Effector memory CD8-positive, alpha-beta T cell (primary cell): ENCODE data around the gene MRPL46.
"Not testable (repeated sequence)": the region's sequence is repeated elsewhere in the genome, so short reads cannot be mapped to it uniquely, and the experiment has no call there.

ENCODE experiments used
- ATAC-seq: fragments of 150-1000 bp; cut with Tn5 transposase; replicated peaks from 2 replicates; pipeline ENCODE4 v1.10.0; 2021; ENCODE audit warnings: mild to moderate bottlenecking, moderate library complexity
- DNase-seq, 3 experiments: peaks; one replicate each; pipeline ENCODE4 v3.0.0; 2021
- H3K27ac Mint-ChIP-seq, 2 donors: one replicate each; pipeline ENCODE4 v1.8.0; 2022; ENCODE audit warnings: mild to moderate bottlenecking in 2 of 2, mixed read lengths in 2 of 2, moderate library complexity in 2 of 2
- H3K27me3 Mint-ChIP-seq, 2 donors: one replicate each; pipeline ENCODE4 v1.8.0; 2022; ENCODE audit warnings: mixed read lengths in 2 of 2
- H3K36me3 Mint-ChIP-seq: one replicate; pipeline ENCODE4 v1.8.0; 2022; ENCODE audit warnings: mild to moderate bottlenecking, moderate library complexity, mixed read lengths; ENCODE audit not compliant: insufficient read depth
- H3K4me1 Mint-ChIP-seq, 2 donors: one replicate each; pipeline ENCODE4 v1.8.0; 2022; ENCODE audit warnings: low read depth in 2 of 2, mixed read lengths in 2 of 2
- H3K4me3 Mint-ChIP-seq, 2 donors: one replicate each; pipeline ENCODE4 v1.8.0; 2022; ENCODE audit warnings: mild to moderate bottlenecking in 2 of 2, mixed read lengths in 2 of 2, moderate library complexity in 2 of 2
- H3K9me3 Mint-ChIP-seq, 2 donors: one replicate each; pipeline ENCODE4 v1.8.0; 2022; ENCODE audit warnings: mixed read lengths in 2 of 2

Gene MRPL46

GRCh38 chr15:88490036-88490435 lies 22.8 kb upstream of the MRPL46 start:
- H3K9me3 Mint-ChIP-seq, result no peaks in the 10 kb centered on the region
- ATAC-seq (no peak), DNase-seq (no peak)
- H3K27ac Mint-ChIP-seq, result no peak overlapping the region
- no peaks in the 10 kb centered on the region for H3K27me3 Mint-ChIP-seq
- H3K36me3 Mint-ChIP-seq, result no peaks in the 10 kb centered on the region
- H3K4me1 Mint-ChIP-seq, result no peaks in the 10 kb centered on the region
- H3K4me3 Mint-ChIP-seq, result no peak overlapping the region

GRCh38 chr15:88489321-88489720 lies 22.1 kb upstream of the MRPL46 start:
- no peak overlapping the region for H3K27ac Mint-ChIP-seq
- no peaks in the 10 kb centered on the region for H3K4me1 Mint-ChIP-seq
- DNase-seq (no peak), ATAC-seq (no peak)
- H3K9me3 Mint-ChIP-seq, result no peaks in the 10 kb centered on the region
- H3K27me3 Mint-ChIP-seq, result no peaks in the 10 kb centered on the region
- no peaks in the 10 kb centered on the region for H3K36me3 Mint-ChIP-seq
- no peak overlapping the region for H3K4me3 Mint-ChIP-seq

- no peak overlapping the region for H3K27ac Mint-ChIP-seq
- no peaks in the 10 kb centered on the region for H3K36me3 Mint-ChIP-seq
- DNase-seq (no peak), ATAC-seq (no peak)
- no peaks in the 10 kb centered on the region for H3K27me3 Mint-ChIP-seq
- H3K4me1 Mint-ChIP-seq, result no peaks in the 10 kb centered on the region
- no peaks in the 10 kb centered on the region for H3K9me3 Mint-ChIP-seq
- no peak overlapping the region for H3K4me3 Mint-ChIP-seq
Observed at GRCh38 chr15:88487796-88488523, 20.8 kb upstream of the MRPL46 start.

- ATAC-seq, result no peak
- Mint-ChIP-seq H3K4me3 (no peak overlapping the region), H3K9me3 (no peaks in the 10 kb centered on the region)
Observed at GRCh38 chr15:88487178-88487795, 20.1 kb upstream of the MRPL46 start.

GRCh38 chr15:88484682-88485331 lies 17.6 kb upstream of the MRPL46 start:
- H3K9me3 Mint-ChIP-seq, result no peaks in the 10 kb centered on the region
- H3K36me3 Mint-ChIP-seq, result no peaks in the 10 kb centered on the region
- DNase-seq (no peak), ATAC-seq (no peak)
- no peak overlapping the region for H3K4me3 Mint-ChIP-seq
- H3K27me3 Mint-ChIP-seq, result no peaks in the 10 kb centered on the region
- H3K4me1 Mint-ChIP-seq, result no peaks in the 10 kb centered on the region
- no peak overlapping the region for H3K27ac Mint-ChIP-seq

More at GRCh38 chr15:88487178-88487795, 20.1 kb upstream of the MRPL46 start:
- H3K27me3 Mint-ChIP-seq, result no peaks in the 10 kb centered on the region
- no peak for DNase-seq
- H3K36me3 Mint-ChIP-seq, result no peaks in the 10 kb centered on the region
- H3K4me1 Mint-ChIP-seq, result no peaks in the 10 kb centered on the region
- peak overlapping the region in 1 of 2 donors; percentile 29 for H3K27ac Mint-ChIP-seq

GRCh38 chr15:88482263-88482662 lies 15.1 kb upstream of the MRPL46 start:
- DNase-seq, result no peak
- no peak for ATAC-seq
- Mint-ChIP-seq H3K4me3 (no peak overlapping the region), H3K27ac (no peak overlapping the region), H3K4me1 (no peaks in the 10 kb centered on the region), H3K27me3 (no peaks in the 10 kb centered on the region), H3K36me3 (no peaks in the 10 kb centered on the region), H3K9me3 (no peaks in the 10 kb centered on the region)

GRCh38 chr15:88480981-88481380 lies 13.8 kb upstream of the MRPL46 start:
- no peaks in the 10 kb centered on the region for H3K9me3 Mint-ChIP-seq
- no peak for DNase-seq
- ATAC-seq, result no peak
- H3K27ac Mint-ChIP-seq, result no peak overlapping the region
- peaks cover 3% of the 10 kb centered on the region for H3K36me3 Mint-ChIP-seq
- no peaks in the 10 kb centered on the region for H3K27me3 Mint-ChIP-seq
- no peak overlapping the region for H3K4me3 Mint-ChIP-seq
- H3K4me1 Mint-ChIP-seq, result no peaks in the 10 kb centered on the region

GRCh38 chr15:88479169-88479568 lies 12.0 kb upstream of the MRPL46 start:
- no peak overlapping the region for H3K4me3 Mint-ChIP-seq
- DNase-seq, result no peak
- peaks cover 13% of the 10 kb centered on the region for H3K36me3 Mint-ChIP-seq
- no peak overlapping the region for H3K27ac Mint-ChIP-seq
- no peaks in the 10 kb centered on the region for H3K27me3 Mint-ChIP-seq
- no peaks in the 10 kb centered on the region for H3K4me1 Mint-ChIP-seq
- no peak for ATAC-seq
- H3K9me3 Mint-ChIP-seq, result no peaks in the 10 kb centered on the region

- Mint-ChIP-seq H3K4me3 (no peak overlapping the region), H3K9me3 (no peaks in the 10 kb centered on the region)
- ATAC-seq, result no peak
Observed at GRCh38 chr15:88477904-88478303, 10.7 kb upstream of the MRPL46 start.

GRCh38 chr15:88477126-88477525 lies 9.9 kb upstream of the MRPL46 start:
- Mint-ChIP-seq H3K36me3 (peaks cover 20% of the 10 kb centered on the region), H3K27ac (no peak overlapping the region)

More at GRCh38 chr15:88477904-88478303, 10.7 kb upstream of the MRPL46 start:
- no peak for DNase-seq
- Mint-ChIP-seq H3K27me3 (no peaks in the 10 kb centered on the region), H3K36me3 (peaks cover 17% of the 10 kb centered on the region), H3K27ac (no peak overlapping the region), H3K4me1 (no peaks in the 10 kb centered on the region)

GRCh38 chr15:88476635-88477060 lies 9.5 kb upstream of the MRPL46 start:
- H3K27ac Mint-ChIP-seq, result no peak overlapping the region
- H3K36me3 Mint-ChIP-seq, result peaks cover 22% of the 10 kb centered on the region
- no peak overlapping the region for H3K4me3 Mint-ChIP-seq
- peaks cover 0 to 7% of the 10 kb centered on the region in 2 donors for H3K4me1 Mint-ChIP-seq
- no peaks in the 10 kb centered on the region for H3K9me3 Mint-ChIP-seq
- ATAC-seq (no peak), DNase-seq (no peak)
- H3K27me3 Mint-ChIP-seq, result no peaks in the 10 kb centered on the region

More at GRCh38 chr15:88477126-88477525, 9.9 kb upstream of the MRPL46 start:
- no peaks in the 10 kb centered on the region for H3K27me3 Mint-ChIP-seq
- no peaks in the 10 kb centered on the region for H3K9me3 Mint-ChIP-seq
- ATAC-seq (no peak), DNase-seq (no peak)
- peaks cover 0 to 2% of the 10 kb centered on the region in 2 donors for H3K4me1 Mint-ChIP-seq
- H3K4me3 Mint-ChIP-seq, result no peak overlapping the region

- not testable (repeated sequence) for ATAC-seq, H3K4me3 Mint-ChIP-seq, H3K4me1 Mint-ChIP-seq, H3K27ac Mint-ChIP-seq, H3K9me3 Mint-ChIP-seq, DNase-seq, H3K27me3 Mint-ChIP-seq
- H3K36me3 Mint-ChIP-seq, result peaks cover 22% of the 10 kb centered on the region
Observed at GRCh38 chr15:88473661-88474293, 6.6 kb upstream of the MRPL46 start.

GRCh38 chr15:88472225-88472624 lies 5.0 kb upstream of the MRPL46 start:
- peaks cover 6 to 14% of the 10 kb centered on the region in 2 donors for H3K4me1 Mint-ChIP-seq
- no peaks in the 10 kb centered on the region for H3K9me3 Mint-ChIP-seq
- DNase-seq (no peak), ATAC-seq (no peak)
- H3K27ac Mint-ChIP-seq, result peak overlapping the region; percentile 10 to 25
- H3K27me3 Mint-ChIP-seq, result no peaks in the 10 kb centered on the region
- H3K36me3 Mint-ChIP-seq, result peaks cover 30% of the 10 kb centered on the region
- H3K4me3 Mint-ChIP-seq, result no peak overlapping the region
